Stimulated activated CD4-positive, alpha-beta T cell treated with anti-CD3 and anti-CD28 coated beads, Interleukin-15, amount 100 ng/mL, for 48 hours (primary cell): Measurements from ENCODE around the gene TLE6.
"Not testable (repeated sequence)": the region's sequence is repeated elsewhere in the genome, so short reads cannot be mapped to it uniquely, and the experiment has no call there.

Source experiments
- DNase-seq, 2 donors: peaks; one replicate each; pipeline ENCODE4 v3.0.0-alpha.2; 2020; ENCODE audit warnings: low read depth in 2 of 2

The TLE6 gene

DNA sequence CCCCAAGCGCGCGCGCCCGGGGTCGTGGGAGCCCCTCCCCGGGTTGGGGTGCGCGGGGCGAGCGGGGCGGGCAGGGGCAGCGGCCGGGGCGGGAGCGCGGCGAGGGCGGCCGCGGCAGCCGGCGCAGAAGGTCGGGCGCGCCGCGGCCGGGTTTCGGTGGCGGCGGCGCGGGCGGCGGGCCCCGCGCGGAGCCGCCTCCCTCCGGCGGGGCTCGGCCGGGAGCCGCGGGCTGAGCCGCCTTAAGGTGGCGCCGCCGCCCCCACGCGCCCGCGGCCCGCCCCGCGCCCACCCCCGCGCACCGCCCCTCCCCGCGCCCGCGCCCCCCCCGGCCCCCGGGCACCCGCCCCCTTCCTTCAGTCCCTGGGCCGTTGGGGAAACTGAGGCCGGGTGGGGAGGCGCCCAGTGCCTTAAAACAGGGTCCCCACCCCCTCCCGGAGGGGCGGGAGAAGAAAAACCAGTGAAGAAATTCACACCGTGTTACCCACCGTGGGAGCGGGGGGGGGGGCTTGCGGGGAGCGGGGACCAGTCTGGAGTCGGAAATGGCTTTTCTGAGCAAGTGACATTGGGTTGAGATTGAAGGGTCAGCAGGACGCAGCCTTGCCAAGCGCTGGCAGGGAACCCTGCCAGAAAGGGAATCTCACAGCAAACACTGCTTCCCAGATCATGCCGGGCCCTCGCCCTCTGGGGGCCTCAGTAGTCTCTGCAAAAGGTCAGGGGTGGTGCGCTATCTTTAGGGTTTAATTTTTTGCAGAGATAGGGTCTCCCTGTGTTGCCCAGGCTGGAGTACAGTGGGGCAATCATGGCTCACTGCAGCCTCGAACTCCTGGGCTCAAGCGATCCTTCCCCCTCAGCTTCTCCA lies 51.9 kb downstream of the TLE6 start, which contains the start of gene TLE2:
Gene TLE2, minus strand, starts transcription at position 216 of the 859 bp plus-strand sequence. CDS start 376 bp downstream, outside the sequence.
- no peak for DNase-seq

DNA sequence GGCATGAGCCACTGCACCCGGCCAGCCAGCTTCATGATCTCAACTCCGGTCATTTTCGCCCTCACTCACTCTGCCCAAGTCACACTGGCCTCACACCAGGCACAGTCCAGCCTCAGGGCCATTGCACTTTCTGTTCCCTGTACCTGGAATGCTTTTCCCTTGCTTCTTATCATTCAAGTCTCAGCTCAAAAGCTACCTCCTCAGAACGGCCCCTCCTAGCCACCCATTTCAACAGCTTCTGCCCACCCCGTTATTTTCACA lies 54.2 kb downstream of the TLE6 start:
- DNase-seq, result no peak

DNA sequence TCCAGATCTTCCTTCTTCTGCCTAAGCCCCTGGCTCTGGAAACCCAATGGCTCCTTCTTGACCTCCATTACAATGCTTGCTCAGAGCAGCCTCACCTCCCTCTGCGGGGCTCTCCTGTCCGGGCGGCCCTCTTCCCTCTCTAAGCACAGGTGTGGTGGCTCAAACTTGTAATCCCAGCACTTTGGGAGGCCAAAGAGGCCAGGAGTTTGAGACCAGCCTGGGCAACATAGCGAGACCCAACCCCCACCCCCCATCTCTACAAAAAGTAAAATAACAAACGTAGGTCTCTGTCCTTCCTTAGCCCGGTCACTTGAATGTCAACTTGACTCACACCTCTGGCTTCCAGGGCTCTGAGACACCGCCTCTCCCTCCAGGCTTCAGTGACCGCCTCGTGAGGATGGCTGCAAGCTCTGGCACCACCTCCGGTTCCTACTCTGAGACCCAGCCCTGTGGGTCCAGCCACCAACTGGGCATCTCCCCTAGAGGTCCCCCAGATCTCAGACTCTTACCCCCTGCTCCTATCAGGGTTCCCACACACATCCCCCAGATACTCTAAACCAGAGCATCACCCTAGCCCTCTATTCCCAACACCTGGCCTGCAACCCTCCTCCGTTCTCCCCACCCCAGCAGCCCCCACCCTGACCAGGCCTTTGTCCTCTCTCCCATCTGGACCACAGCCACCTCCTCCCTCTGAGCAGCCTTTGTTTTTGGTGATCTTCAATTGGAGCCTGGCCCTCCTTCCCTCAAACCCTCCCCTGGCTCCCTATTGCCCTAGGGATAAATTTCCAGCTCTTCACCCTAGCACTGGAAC lies 56.4 kb downstream of the TLE6 start:
- no peak for DNase-seq

DNA sequence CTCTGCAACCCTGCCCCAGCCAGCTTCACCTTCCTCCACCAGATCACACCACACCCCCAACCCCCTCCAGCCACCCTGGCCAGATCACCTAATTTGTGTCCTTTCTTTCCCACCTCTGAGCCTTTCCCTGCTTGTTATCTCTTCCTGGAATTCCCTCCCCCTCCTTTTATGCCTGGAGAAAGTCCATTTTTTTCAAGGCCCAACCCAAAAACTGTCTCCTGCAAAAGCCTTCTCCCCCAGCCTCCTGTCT lies 57.0 kb downstream of the TLE6 start:
- no peak for DNase-seq

DNA sequence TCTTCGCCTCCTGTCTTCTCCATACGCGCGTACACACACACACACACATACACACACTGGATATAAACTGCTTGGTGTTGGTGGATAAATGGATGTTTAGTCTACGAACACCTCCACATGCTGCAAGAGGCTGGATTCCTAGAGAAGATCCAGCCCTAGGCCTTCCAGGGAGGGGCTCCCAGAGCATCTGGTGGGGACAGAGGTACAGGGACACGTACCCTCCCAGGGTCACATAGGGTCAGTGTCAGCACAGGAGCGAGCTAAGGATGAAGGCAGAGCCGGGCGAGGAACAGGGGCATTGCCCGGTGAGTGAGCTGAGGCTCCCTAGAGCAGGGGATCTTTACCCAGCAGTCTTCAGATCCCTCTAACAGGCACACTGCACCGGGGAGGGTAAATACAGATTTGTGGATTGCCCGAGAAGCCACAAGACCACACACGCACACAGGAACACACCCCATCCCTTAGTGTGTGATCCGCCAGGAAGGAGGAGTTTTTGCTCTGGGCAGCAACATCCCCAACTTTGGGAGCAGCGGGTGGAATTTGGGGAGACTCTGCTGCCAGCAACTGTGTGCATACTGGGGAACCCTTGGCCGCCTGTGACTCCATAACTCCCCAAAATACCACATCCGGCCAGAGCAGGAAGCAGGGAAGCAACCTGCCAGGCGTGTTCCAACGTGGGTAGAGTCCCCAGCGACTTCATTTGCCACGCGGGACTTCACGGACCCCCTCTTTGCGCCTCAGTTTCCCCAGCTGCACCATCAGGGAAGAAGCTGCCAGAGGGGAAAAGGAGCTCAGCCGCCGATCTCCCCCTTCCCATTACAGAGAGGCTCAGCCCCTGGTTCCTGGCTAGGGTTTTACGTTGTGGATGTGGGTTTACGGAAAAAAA lies 57.5 kb downstream of the TLE6 start:
- peak; percentile 34 to 38 for DNase-seq

DNA sequence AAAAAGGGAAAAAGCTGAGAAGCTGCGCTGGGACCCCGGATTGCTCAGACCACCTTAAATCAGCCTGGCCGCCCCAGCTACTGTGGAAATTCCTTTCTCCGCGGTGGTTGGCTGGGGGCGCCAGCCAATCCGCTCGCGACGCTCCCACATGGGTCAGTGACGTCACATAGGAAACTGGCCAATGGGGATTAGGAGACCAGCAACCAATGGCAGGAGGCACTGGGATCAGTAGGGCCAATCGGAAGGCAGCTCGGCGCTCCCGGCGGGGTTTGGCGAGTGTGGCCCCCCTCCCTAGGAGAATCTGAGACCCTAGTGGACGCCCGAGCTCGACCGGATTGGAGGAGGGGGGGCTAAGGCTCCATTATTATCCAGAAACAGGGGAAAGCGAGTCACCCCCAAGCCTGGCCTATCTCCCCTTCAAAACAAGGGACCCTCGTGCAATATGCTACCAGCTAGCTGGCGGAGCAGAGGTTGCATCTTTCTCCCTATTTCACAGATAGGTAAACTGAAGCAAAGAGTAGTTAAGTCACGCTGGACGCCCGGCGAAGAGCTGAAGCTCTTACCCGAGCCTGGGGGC lies 58.3 kb downstream of the TLE6 start:
- DNase-seq, result peak; percentile 94

DNA sequence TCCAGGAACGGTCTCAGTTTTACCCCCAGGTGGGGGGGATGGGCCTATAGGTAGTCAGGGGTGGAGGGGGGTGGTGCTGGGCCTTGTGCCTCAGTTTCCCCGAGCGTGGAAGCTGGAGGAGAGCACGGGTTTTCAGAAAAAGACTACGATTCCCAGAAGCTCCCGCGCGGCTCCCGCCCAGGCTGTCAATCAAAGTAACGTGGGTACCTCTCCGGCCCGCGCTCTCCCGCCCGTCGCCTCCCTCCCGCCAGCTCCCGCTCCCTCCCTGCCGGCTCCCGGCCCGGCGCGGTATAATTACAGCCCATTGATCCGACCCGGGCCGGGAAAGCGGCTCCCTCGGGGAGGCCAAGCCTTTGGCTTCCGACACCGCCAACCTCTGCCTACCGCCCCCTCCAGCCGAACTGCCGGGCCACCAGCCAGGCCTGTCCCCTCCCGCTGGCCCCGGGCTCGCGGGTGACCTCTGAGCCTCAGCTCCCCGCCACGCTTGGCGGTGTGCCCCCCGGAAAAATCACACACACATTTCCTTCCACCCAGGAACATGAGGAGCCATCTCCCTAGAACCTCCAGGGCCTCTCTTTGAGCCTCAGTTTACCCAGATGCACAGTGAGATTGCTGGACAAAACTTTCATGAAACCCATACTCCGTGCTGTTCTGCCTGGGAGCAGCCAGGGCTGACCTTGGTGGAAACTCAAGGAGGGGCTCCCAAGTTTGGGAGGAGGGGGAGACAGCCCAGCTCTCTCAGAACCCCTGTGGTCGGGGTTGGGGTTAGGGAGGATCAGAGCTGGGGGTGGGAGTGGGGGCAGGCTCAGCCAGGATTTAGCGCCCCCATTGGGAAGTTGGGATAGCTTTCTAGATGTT lies 59.0 kb downstream of the TLE6 start:
- DNase-seq, result peak; percentile 68 to 77

DNA sequence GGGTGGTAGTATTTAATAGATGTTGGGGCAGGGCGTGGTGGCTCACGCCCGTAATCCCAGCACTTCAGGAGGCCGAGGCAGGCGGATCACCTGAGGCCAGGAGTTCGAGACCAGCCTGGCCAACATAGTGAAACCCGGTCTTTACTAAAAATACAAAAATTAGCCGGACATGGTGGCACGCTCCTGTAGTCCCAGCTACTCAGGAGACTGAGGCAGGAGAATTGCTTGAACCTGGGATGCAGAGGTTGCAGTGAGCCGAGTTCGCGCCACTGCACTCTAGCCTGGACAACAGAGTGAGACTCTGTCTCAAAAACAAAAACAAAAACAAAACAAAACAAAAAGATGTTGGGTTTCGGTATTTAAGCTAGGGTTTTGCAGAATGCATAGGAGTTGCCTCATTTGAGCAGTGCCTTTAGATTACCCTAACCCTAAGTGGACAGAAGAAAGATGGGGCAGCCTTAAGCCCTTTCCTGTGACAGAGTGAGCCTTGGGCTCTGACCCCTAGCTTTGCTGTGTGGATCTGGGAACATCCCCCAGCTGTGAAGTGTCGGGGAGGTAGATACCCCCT lies 59.7 kb downstream of the TLE6 start:
- DNase-seq, result not testable (repeated sequence)

DNA sequence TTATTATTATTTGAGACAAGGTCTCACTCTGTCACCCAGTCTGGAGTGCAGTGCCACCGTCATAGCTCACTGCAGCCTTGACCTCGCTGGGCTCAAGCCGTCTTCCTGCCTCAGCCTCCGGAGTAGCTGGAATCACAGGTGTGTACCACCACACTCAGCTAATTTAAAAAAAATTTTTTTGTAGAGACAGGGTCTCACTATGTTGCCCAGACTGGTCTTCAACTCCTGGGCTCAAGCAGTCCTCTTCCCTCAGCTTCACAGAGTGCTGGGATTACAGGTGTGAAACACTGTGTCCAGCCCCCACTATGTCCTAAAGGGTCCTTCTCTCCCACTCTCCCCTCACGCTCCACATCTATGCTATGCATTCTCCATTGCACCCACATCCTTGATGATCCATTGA lies 60.9 kb downstream of the TLE6 start:
- DNase-seq, result no peak

DNA sequence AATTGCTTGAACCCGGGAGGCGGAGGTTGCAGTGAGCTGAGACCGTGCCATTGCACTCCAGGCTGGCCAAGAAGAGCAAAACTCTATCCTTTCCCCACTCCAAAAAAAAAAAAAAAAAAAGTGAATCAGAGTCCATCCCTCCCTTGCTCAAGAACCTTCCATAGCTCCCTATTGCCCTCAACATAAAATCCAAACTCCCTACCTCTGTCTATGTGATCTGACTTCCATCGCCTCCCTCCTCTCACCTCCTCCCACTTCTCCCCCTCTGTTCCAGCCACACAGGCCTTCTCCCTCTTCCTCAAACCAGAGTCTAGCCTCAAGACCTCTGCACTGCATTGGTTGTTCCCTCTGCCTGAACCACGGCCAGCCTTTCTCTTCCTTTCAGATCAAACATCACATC lies 61.8 kb downstream of the TLE6 start:
- no peak for DNase-seq

DNA sequence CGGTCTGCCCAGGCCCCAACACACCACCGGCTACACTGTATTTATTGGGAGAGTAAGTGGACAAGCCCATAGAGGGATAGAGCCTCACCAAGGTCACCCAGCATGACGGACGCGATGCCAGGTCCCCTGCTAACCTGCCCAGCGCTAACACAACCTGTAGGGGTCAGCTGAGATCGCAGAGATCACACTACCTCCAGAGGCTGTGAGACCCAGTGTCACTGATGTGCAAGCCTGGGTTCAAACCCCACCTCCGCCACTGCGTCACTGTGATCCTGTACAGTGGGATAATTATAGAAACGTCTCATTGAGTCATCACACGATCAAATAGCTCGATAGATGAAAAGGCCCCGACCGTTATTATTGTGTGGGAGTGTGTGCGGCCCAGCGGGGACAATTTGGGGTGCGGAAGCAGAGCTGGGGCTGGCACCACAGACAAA lies 62.3 kb downstream of the TLE6 start:
- DNase-seq, result no peak

DNA sequence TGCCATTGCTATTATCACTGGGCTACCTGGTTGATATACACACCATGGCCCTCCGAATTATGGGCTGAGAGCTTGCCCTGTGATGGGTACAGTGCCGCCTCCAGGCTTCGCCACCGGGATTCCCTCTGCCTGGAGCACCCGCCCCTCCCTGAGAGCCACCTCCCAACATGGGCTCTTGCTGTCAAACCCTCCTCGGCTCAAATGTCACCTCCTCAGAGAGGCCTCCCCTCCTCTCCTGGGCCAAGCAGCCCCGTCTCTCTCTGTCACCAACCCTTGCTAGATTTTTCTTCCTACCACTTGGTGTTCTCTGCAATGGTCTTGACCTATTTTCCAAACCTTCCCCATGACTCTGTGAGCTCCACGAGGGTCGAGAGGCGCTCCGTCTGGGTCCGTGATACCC lies 64.0 kb downstream of the TLE6 start:
- no peak for DNase-seq

DNA sequence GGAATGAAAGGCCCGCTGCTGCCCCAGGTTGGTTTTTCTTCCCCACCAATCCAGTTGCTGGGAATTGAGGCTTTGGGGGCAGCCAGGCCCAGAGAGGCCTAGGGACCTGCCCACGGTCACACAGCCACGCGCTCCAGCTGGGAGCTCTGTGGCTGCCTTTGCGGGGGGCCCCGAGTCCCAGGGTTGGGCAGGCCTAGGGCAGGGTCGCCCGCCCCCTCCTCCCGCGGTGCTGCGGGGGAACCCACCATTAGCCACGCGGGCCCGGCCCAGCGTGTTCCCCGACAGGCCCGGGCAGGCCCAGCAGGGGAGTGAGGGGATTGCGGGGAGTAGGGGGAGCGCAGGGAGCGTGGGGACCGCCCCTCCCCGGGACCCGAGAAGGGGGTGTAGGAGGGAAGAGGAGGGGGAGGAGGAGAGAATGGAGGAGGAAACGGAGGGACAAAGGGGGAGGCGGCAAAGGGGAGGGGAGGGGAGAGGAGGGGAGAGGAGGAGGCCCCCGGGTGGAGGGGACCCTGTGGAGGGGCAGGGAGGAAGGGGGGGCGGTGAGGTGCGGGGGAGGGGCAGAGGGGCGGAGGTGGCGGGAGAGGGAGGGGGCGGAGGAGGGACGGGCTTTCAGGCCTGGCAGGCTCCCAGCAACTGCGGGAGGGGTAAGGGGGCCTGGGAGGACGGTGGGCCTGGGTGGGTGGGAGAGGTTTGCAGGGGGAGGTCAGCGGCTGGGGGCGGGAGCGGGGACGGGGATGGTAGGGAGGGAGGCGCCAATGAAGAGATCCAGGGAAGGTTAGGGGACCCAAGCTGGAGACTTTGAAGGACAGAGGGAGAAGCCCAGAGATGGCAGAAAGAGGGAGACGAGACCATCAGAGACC lies 64.6 kb downstream of the TLE6 start:
- no peak for DNase-seq

DNA sequence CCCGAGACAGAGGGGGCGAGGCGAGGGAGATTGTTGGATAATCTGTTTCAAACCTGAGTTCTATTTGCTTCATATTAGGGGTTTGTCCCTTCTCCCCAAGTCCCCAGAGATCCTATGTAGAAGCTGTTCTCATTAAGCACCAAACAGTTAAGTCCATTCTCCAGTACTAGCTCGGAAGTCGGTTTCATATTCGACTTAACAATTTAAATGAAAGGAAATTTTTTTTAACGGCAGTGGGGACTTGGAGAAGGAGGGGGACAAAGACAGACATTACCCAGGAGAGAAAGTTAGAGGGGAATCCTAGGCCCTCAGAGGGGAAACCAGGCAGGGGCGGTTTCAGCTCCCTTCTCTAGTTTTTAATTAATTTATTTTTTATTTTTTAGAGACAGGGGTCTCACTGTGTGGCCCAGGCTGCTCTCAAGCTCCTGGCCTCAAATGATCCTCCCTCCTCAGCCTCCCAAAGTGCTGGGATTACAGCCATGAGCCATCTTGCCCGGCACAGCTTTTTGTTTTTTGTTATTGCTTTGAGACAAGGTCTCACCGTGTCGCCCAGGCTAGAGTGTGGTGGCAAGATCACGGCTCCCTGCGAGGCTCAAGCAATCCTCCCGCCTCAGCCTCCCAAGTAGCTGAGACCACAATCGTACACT lies 65.4 kb downstream of the TLE6 start:
- DNase-seq, result no peak
